ENCODE measurements around the gene CEP112. TPM values are rescaled to one million over a fixed set of nuclear protein-coding genes. Genes with fewer than 3 reads are reported as not detected.

Gene CEP112
- total and polyA plus RNA-seq, 2 donors (not counting 3 experiments of a cell fraction or from before 2014, with no cell fraction given), result 1.5 to 25.3 TPM

- no TSS peak for BruUV-seq (replicated peaks)
- no peaks in the 10 kb centered on the region for H3K79me2 ChIP-seq (ENCODE audit: control insufficient read depth, insufficient read depth, low read length)
- no peaks in the 10 kb centered on the region for H3K4me1 ChIP-seq (ENCODE audit: control insufficient read depth, extremely low read depth, insufficient read depth, low read length)
- CTCF ChIA-PET, result interaction anchor here (1.0 kb wide), 1 partner anchor 451 kb away, joined by 3 read pairs; no protein-coding TSS in a partner anchor
- H3K9me1 ChIP-seq (replicated peaks; ENCODE audit: control insufficient read depth, extremely low read depth, insufficient read depth, low read length), result no peaks in the 10 kb centered on the region
- no peak overlapping the region for H3K9ac ChIP-seq (replicated peaks; ENCODE audit: extremely low read depth, insufficient read depth, low read length)
- H4K20me1 ChIP-seq (replicated peaks; ENCODE audit: control insufficient read depth, extremely low read depth, insufficient read depth, low read length), result no peaks in the 10 kb centered on the region
- no peak overlapping the region for H3K4me2 ChIP-seq (ENCODE audit: insufficient read depth, low read length)
- no peak for FAIRE-seq
- peaks cover 13 to 17% of the 10 kb centered on the region in 2 experiments for H3K27me3 ChIP-seq (ENCODE audit: control insufficient read depth in 2 of 2, insufficient read depth in 2 of 2, low read length in 2 of 2)
- H2AFZ ChIP-seq (ENCODE audit: low read depth, low read length), result no peak overlapping the region
- H3K27ac ChIP-seq (ENCODE audit: insufficient read depth, low read depth, low read length), result no peak overlapping the region
- no peaks in the 10 kb centered on the region for H3K36me3 ChIP-seq (ENCODE audit: control insufficient read depth in 2 of 2, extremely low read depth in 1 of 2, insufficient read depth in 2 of 2, low read length in 2 of 2)
- dilution Hi-C loops (cut with MboI; ENCODE audit: extremely low pct_ligation_motif_present, low sequenced_read_pairs), result no loop called here
- POLR2A ChIA-PET, result no interaction called here
- intact Hi-C loops (cut with micrococcal nuclease), result no loop called here
- H3K4me3 ChIP-seq (replicated peaks in 1 of 3; ENCODE audit: insufficient read depth in 1 of 3, low read depth in 1 of 3, low read length in 3 of 3), result no peak overlapping the region
- no peak for DNase-seq (ENCODE audit: low read depth, low spot score)
- no peak for TF ChIP-seq MYC (IDR thresholded peaks at IDR 0.05; ENCODE audit: low read depth, low read length)
- no peak for TF ChIP-seq EZH2 (IDR thresholded peaks at IDR 0.05; ENCODE audit: borderline replicate concordance, low read depth, low read length, severe bottlenecking)
- no peak for TF ChIP-seq GATA2 (IDR thresholded peaks at IDR 0.05; ENCODE audit: insufficient read depth, insufficient read length, low read depth, low read length)
- TF ChIP-seq MAX (IDR thresholded peaks at IDR 0.05; ENCODE audit: insufficient read depth, insufficient read length), result no peak
- no peak for TF ChIP-seq JUN (IDR thresholded peaks at IDR 0.05; ENCODE audit: borderline replicate concordance, insufficient read depth, insufficient read length, low read depth)
- TF ChIP-seq CTCF (IDR thresholded peaks at IDR 0.05; ENCODE audit: extremely low read depth in 1 of 2, insufficient read depth in 1 of 2, low read depth in 1 of 2, low read length in 2 of 2), result no peak
- TF ChIP-seq FOS (IDR thresholded peaks at IDR 0.05; ENCODE audit: borderline replicate concordance, insufficient read depth, low read length), result no peak
- TF ChIP-seq POLR2AphosphoS5 (IDR thresholded peaks at IDR 0.05; ENCODE audit: insufficient read depth, low read depth, low read length), result no peak
- no peak for TF ChIP-seq POLR2A (IDR thresholded peaks at IDR 0.05; ENCODE audit: low read depth, low read length)
- no peaks in the 10 kb centered on the region for H3K9me3 ChIP-seq (replicated peaks; ENCODE audit: control insufficient read depth, insufficient read depth, low read length)
Measured at GRCh38 chr17:66222798-66223350, 30.9 kb upstream of the CEP112 start.

All from endothelial cell of umbilical vein (primary cell).